ENCODE measurements around the gene RGL2. TPM values are rescaled to one million over a fixed set of nuclear protein-coding genes. Genes with fewer than 3 reads are reported as not detected.
A peak's percentile ranks its signal among the peaks of the same experiment; 100 is the strongest.
"Not testable (repeated sequence)": the region's sequence is repeated elsewhere in the genome, so short reads cannot be mapped to it uniquely, and the experiment has no call there.

RGL2 gene
- polyA plus RNA-seq, 6 donors from 2014 or later: 15.5 to 39.0 (median 17.2) TPM

DNA sequence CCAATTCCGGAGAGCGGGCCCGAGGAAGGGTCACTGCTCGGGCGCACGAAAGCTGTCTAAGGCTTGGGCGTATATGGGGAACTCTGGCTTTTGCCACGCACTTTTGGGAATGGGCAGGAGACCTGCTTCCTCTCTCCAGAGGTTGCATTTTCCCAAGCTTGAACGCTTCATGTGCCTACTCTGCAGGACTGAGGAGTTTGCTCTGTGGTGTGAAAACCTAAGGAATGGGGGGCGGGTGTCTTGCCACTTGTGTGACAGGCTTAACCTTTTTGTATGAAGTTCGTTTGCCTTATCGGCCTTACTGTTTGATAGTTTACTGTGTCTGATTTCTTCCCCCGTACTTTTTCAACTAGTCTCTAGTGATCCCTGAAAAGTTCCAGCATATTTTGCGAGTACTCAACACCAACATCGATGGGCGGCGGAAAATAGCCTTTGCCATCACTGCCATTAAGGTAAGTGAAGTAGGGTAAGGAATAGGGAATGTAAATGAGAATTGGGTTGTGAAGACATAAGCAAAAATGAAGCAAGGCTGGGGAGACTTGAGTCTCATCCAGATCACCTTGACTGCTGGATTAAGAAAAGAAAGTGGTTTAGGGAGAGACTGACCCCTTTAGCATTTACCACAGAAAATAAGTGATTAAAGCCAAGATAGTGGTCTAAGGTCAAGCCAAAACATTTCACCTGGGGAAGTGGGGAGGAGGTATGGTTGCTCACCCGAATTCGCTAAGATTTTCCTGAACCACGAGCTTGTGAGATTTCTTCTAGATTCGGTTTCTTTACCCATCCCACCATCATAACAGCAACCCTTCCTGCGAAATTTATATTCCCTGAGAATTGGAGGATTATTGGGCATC lies 26.2 kb downstream of the RGL2 start:
- H3K36me3 Mint-ChIP-seq: peaks cover 11 to 23% of the 10 kb centered on the region in 2 donors
- H3K4me1 Mint-ChIP-seq: peaks cover 54 to 71% (median 68%) of the 10 kb centered on the region in 3 donors
- peak overlapping the region; percentile 89 to 99 (median 98) for H3K4me3 Mint-ChIP-seq
- no peaks in the 10 kb centered on the region for H3K9me3 Mint-ChIP-seq
- ATAC-seq (ENCODE audit: low read depth in 2 of 2): peak in 1 of 2 donors; percentile 0
- H3K27ac Mint-ChIP-seq: peak overlapping the region; percentile 96 to 99 (median 99)
- no peak for DNase-seq
- no peaks in the 10 kb centered on the region for H3K27me3 Mint-ChIP-seq

GRCh38 chr6:33271468-33272274 lies 27.1 kb downstream of the RGL2 start, which contains the start of the genes RPS18 and VPS52:
TSS of gene RPS18 (plus strand) at chr6:33272075. CDS start at chr6:33272120, 45 bp downstream.
TSS of gene VPS52 (minus strand) at chr6:33271876. CDS start at chr6:33271675, 201 bp downstream.
- peaks cover 16 to 32% of the 10 kb centered on the region in 2 donors for H3K36me3 Mint-ChIP-seq
- H3K27ac Mint-ChIP-seq: peak within 1 kb of the TSS; percentile 96 to 99 (median 99)
- H3K4me3 Mint-ChIP-seq: peak within 1 kb of the TSS; percentile 89 to 99 (median 98)
- no peaks in the 10 kb centered on the region for H3K9me3 Mint-ChIP-seq
- peaks cover 51 to 70% (median 66%) of the 10 kb centered on the region in 3 donors for H3K4me1 Mint-ChIP-seq
- no peaks in the 10 kb centered on the region for H3K27me3 Mint-ChIP-seq
- DNase-seq (peak; percentile 91), ATAC-seq (ENCODE audit: low read depth in 2 of 2) (peak; percentile 89 to 90)

DNA sequence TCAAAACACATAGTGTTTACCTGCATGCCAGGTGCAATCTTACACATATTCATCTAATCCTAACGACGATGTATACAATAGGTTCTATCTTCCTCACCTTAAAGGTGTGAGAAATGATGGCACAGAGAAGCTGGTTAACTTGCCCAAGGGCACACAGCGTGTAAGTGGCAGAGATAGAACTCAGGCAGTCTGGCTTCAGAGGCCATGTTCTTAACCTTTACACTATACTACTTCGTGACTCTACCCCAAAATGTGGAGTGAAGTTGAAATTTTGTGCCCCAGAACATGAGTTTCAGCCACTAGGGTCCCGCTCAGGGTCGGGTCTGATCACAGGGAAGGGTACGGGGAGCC lies 27.6 kb downstream of the RGL2 start:
- DNase-seq: no peak
- Mint-ChIP-seq H3K4me3 (peak overlapping the region; percentile 89 to 99 (median 98)), H3K27ac (peak overlapping the region; percentile 96 to 99 (median 99)), H3K36me3 (peaks cover 20 to 37% of the 10 kb centered on the region in 2 donors), H3K4me1 (peaks cover 45 to 65% (median 60%) of the 10 kb centered on the region in 3 donors), H3K9me3 (no peaks in the 10 kb centered on the region), H3K27me3 (no peaks in the 10 kb centered on the region)
- peak; percentile 23 to 36 for ATAC-seq (ENCODE audit: low read depth in 2 of 2)

DNA sequence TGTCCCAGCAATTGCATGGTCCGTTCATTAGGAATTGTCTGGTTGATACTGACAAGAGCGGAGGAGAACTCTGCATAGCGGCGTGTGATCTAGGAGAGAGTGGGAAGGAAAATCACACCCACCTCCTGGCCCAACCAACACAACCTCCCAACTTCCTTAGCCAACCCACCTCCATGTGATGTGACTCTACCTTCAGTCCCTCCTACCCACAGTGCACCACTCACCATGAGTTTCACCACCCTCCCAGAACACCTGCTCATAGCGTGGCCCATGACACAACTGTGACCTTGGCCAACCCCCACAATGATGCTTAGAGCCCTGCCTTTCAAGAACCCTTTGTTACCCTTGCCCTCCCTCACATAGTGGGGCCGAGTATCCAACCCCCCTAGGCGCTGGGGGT lies 34.7 kb downstream of the RGL2 start:
- H3K27ac Mint-ChIP-seq: peak overlapping the region in 2 of 6 donors; percentile 60 to 93
- no peaks in the 10 kb centered on the region for H3K9me3 Mint-ChIP-seq
- no peaks in the 10 kb centered on the region for H3K27me3 Mint-ChIP-seq
- peak overlapping the region in 1 of 8 donors; percentile 78 for H3K4me3 Mint-ChIP-seq
- H3K36me3 Mint-ChIP-seq: peaks cover 23 to 29% of the 10 kb centered on the region in 2 donors
- no peak for DNase-seq
- H3K4me1 Mint-ChIP-seq: peaks cover 1 to 8% (median 5%) of the 10 kb centered on the region in 3 donors
- ATAC-seq (ENCODE audit: low read depth in 2 of 2): no peak

DNA sequence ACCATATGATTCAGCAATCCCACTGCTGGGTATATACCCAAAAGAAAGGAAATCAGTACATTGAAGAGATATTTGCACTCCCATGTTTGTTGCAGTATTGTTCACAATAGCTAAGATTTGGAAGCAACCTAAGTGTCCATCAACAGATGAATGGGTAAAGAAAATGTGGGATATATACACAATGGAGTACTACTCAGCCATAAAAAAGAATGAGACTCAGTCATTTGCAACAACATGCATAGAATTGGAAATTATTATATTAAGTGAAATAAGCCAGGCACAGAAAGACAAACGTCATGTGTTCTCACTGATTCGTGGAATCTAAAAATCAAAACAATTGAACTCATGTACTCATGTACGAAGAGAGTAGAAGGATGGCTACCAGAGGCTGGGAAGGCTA lies 36.3 kb downstream of the RGL2 start:
- H3K4me1 Mint-ChIP-seq; H3K27me3 Mint-ChIP-seq; ATAC-seq (ENCODE audit: low read depth in 2 of 2); DNase-seq; H3K4me3 Mint-ChIP-seq; H3K9me3 Mint-ChIP-seq: not testable (repeated sequence)
- peak overlapping the region in 2 of 6 donors; percentile 12 to 17 for H3K27ac Mint-ChIP-seq
- H3K36me3 Mint-ChIP-seq: peaks cover 14 to 16% of the 10 kb centered on the region in 2 donors

DNA sequence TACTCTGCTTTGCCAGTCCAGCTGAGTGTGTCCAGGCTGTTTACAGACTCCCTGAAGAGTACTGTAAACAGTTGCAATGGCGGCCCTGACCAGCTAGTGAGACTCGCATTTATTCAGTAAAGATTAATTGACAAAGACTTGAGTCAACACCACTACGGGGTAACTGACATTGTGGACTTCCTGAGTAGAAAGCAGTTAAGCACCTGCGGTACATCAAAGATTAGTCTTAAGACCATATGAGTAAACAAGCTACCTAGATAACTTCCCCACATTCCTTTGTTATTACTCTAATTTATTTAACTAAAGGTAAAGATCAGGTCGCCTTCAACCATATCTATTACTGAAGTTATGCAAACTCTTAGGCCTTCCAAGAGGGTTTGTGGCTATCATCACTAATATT lies 39.7 kb downstream of the RGL2 start:
- H3K27ac Mint-ChIP-seq: no peak overlapping the region

DNA sequence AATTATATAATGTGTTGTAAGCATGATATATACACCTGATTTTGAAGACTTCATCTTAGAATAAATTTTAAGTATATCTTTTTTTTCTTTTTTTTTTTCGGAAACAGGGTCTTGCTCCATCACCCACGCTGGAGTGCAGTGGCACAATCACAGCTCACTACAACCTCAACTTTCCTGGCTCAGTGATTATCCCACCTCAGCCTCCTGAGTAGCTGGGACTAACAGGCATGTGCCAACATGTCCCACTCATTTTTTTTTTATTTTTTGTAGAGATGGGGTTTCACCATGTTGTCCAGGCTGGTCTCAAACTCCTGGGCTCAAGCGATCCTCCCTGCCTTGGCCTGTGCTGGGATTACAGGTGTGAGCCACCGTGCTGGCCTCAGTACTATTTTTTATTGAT lies 44.2 kb downstream of the RGL2 start:
- Mint-ChIP-seq H3K4me3 (no peak overlapping the region), H3K9me3 (no peaks in the 10 kb centered on the region)

More for the DNA sequence above, 39.7 kb downstream of the RGL2 start:
- Mint-ChIP-seq H3K4me1 (peaks cover 0 to 5% (median under 1%) of the 10 kb centered on the region in 3 donors), H3K36me3 (peaks cover 0 to 7% of the 10 kb centered on the region in 2 donors), H3K4me3 (no peak overlapping the region), H3K27me3 (no peaks in the 10 kb centered on the region), H3K9me3 (no peaks in the 10 kb centered on the region)
- DNase-seq (no peak), ATAC-seq (ENCODE audit: low read depth in 2 of 2) (no peak)

GRCh38 chr6:33252759-33253158 lies 46.0 kb downstream of the RGL2 start:
- H3K27ac Mint-ChIP-seq: peak overlapping the region in 1 of 6 donors; percentile 71
- no peak for DNase-seq
- H3K4me3 Mint-ChIP-seq: no peak overlapping the region
- H3K36me3 Mint-ChIP-seq: peaks cover 5 to 7% of the 10 kb centered on the region in 2 donors
- ATAC-seq (ENCODE audit: low read depth in 2 of 2): no peak
- peaks cover 20 to 40% (median 37%) of the 10 kb centered on the region in 3 donors for H3K4me1 Mint-ChIP-seq
- H3K9me3 Mint-ChIP-seq: no peaks in the 10 kb centered on the region
- H3K27me3 Mint-ChIP-seq: no peaks in the 10 kb centered on the region

More for the DNA sequence above, 44.2 kb downstream of the RGL2 start:
- Mint-ChIP-seq H3K36me3 (peaks cover 5 to 7% of the 10 kb centered on the region in 2 donors), H3K27me3 (no peaks in the 10 kb centered on the region), H3K4me1 (peaks cover 13 to 21% (median 19%) of the 10 kb centered on the region in 3 donors), H3K27ac (no peak overlapping the region)
- no peak for DNase-seq
- no peak for ATAC-seq (ENCODE audit: low read depth in 2 of 2)

- Mint-ChIP-seq H3K27ac (peak overlapping the region in 1 of 6 donors; percentile 74), H3K36me3 (peaks cover 5 to 7% of the 10 kb centered on the region in 2 donors), H3K4me3 (peak overlapping the region in 3 of 8 donors; percentile 35 to 71 (median 66)), H3K27me3 (peaks cover 0 to 3% (median 0%) of the 10 kb centered on the region in 3 donors), H3K9me3 (no peaks in the 10 kb centered on the region), H3K4me1 (peaks cover 20 to 40% (median 38%) of the 10 kb centered on the region in 3 donors)
- ATAC-seq (ENCODE audit: low read depth in 2 of 2) (no peak), DNase-seq (no peak)
Measured at GRCh38 chr6:33251395-33252012, 47.2 kb downstream of the RGL2 start.

- ATAC-seq (ENCODE audit: low read depth in 2 of 2) (no peak), DNase-seq (no peak)
- no peaks in the 10 kb centered on the region for H3K9me3 Mint-ChIP-seq
- H3K36me3 Mint-ChIP-seq: peaks cover 5 to 7% of the 10 kb centered on the region in 2 donors
- H3K4me3 Mint-ChIP-seq: peak overlapping the region in 5 of 8 donors; percentile 70 to 95 (median 92)
- peak overlapping the region in 3 of 6 donors; percentile 29 to 91 (median 87) for H3K27ac Mint-ChIP-seq
- peaks cover 20 to 40% (median 38%) of the 10 kb centered on the region in 3 donors for H3K4me1 Mint-ChIP-seq
- H3K27me3 Mint-ChIP-seq: peaks cover 0 to 4% (median 0%) of the 10 kb centered on the region in 3 donors
Measured at GRCh38 chr6:33250731-33251130, 48.0 kb downstream of the RGL2 start.

GRCh38 chr6:33249732-33250630 lies 48.8 kb downstream of the RGL2 start:
- H3K27ac Mint-ChIP-seq: peak overlapping the region; percentile 83 to 99 (median 95)
- no peaks in the 10 kb centered on the region for H3K9me3 Mint-ChIP-seq
- H3K27me3 Mint-ChIP-seq: peaks cover 0 to 4% (median 0%) of the 10 kb centered on the region in 3 donors
- DNase-seq (no peak), ATAC-seq (ENCODE audit: low read depth in 2 of 2) (no peak)
- H3K4me3 Mint-ChIP-seq: peak overlapping the region; percentile 89 to 95 (median 92)
- peaks cover 5 to 7% of the 10 kb centered on the region in 2 donors for H3K36me3 Mint-ChIP-seq
- peaks cover 20 to 40% (median 38%) of the 10 kb centered on the region in 3 donors for H3K4me1 Mint-ChIP-seq

Measured in naive B cell (primary cell).